Measurements from ENCODE around the gene METTL14.

The METTL14 gene

DNA sequence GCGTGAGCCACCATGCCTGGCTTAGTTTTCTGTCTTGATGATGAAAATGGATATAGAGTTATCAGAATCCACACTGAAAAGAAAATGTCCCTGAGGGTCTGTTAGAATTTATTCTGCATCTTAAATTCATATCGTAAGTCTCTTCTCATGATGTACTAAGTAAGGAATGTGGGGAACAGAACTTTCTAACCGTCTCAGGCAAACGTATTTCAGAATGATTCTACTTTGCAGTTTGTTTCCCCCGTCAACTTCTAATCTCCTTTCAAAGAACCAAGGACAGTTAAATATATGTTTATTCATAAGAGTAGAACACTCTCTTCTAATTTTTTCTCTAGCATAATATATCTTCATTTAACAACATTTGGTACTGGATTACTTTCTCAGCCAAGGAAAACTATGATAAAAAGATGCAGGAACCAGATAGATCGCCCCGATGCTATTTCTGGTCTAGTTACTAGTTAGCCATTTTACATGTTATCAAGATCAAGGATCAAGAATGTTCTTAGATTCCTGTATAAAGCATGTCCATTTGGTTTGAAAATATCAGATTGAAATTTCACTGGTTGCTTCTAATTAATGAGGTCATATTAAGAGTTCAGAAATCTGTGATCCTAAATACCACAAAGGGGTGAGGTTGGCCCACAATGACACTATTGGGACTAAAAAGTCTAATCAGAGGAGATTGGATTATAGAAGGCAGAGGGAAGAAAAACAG lies 49.5 kb downstream of the METTL14 start:
- no peak for ATAC-seq

DNA sequence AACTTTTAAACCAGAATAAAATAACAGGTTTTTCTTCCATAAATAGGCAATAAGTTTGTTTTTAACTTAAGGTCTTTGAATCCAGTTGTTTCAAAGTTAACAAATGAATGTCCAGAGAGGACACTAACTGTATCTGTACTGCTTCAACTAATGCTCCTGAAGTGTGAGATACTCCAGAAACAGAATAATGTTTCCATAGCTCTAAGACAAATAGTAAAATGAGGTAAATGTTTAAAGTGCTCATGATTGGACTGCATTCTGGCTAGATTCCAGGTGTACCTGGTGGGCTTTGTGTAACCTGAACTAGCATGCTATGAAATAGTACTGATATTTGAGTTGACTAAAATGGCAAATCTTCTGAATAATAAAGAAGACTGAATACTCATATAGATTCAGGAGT lies 51.7 kb downstream of the METTL14 start:
- ATAC-seq: no peak

DNA sequence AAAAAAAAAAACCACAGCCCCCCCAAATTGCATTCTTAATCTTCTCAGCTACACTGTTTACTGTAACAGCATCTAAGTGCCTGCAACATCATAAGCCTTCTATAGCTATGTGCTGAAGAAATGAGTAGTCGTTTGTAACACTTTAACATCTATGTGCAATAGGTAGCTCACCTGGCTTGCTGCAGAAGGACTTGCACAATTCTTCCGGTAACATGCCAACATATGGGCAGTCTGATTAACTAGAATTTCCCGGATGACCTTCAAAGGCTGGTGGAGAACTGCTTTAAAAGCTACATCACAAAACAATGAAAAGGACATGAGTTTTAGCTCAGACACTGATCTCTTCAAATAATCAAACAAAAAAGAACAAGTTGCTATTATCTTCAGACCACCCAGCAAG lies 52.9 kb downstream of the METTL14 start:
- no peak for ATAC-seq

DNA sequence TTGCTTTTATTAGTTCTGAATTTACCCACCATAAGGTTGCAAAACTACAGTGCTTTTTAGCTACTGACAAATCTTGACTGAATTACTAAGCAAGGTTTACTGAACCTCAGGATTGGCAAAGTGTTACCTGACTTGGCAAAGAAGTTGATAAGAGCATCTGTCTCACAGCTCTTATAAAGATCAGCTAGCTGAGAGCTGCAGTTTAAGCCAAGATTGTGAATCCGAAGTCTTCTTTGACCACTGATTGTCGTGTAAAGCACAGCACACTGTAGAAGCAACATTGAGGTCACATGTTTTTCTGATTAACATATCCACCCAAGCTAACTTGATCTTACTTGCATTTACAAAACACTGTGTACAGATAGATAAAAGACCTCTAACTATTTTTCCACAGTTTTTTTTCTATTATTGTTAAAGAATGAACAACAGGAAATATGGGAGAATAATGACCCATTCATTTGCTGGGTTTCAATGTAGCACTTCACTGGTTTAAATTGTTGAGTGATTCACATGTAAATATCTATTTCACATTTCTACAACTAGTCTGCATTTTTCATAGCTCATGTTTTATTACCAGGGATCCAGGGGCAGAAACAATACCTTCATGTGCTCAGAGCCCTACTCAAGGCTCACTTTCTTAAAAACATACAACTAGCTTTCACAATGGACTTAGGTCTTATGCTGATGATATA lies 54.0 kb downstream of the METTL14 start:
- no peak for ATAC-seq

DNA sequence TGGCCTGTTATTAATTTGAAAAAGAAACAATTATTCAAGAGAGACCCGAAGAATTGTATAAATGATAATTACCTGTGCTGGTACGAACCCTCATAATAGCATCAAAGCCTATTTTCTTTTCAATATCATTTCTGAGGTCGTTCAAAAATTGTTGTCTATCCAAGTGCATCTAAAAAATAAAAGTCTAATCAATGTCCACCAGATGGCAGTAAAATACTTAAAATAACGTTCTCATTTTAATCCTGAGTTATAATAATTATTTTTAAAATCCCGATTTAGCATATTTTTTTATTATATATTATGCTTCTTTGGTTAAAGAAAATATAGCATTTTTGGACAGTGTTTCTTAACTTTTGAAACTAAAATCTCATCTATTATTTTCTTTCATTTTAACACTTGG lies 55.7 kb downstream of the METTL14 start:
- no peak for ATAC-seq

DNA sequence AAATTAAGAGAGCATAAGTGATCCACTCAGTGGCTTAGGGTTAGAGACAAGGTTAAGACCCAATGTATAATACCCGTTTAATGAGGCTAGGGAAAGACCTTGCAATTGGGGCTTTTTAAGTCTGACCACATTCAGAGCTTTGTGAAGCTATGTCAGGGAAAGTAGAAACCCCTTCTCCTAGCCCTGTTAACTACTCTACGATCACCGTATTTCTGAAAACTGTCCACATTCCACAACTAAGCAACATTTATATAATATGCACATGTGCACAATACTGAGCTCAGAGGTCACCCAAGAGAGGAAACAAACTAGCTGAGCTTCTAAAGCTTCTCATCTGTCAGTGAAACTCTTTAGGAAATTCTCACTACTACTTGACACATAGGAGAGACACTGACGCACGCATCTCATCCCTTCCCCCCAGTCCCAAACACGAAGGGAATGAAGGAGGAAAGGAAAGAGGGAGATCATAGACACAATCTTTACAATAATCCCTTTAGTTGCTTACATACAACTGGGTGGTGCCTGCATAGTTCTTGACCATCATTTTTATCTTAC lies 56.2 kb downstream of the METTL14 start:
- ATAC-seq: no peak

DNA sequence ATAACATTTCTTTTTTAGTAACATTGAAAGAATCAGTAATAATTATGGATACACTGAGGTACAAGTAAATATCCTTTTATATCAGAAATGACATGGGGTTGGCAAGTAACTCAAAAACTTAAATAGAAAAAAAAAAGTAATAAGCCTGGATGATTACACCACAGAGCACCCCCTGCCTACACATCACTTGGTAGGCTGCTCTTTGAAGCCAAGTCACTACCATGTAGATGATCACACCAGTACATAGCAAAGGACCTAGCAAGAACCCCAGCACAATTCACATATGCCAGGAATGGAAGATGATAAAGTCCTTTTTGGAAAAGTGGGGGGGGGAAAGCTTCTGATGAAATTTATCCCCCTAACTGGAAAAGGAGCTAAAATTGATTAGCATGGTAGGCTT lies 56.9 kb downstream of the METTL14 start:
- no peak for ATAC-seq

DNA sequence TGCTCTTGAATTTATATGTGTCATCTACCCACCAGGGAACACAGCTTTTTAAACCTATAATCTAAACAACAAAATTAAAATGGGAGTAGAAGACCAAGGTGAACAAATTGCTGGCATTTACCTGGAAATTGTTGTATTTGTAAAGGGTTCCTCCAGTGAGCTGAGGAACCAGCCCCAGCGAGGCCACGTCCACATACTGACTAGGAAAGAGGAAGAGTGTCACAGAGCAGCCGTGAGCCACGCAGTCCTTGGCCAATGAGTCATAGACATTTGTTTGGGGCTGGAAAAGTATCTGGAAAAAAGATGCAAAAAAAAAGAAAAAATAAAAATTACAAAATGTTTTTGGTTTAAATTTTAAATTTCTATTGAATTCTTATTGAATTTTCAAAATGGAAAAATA lies 58.7 kb downstream of the METTL14 start:
- ATAC-seq: no peak

DNA sequence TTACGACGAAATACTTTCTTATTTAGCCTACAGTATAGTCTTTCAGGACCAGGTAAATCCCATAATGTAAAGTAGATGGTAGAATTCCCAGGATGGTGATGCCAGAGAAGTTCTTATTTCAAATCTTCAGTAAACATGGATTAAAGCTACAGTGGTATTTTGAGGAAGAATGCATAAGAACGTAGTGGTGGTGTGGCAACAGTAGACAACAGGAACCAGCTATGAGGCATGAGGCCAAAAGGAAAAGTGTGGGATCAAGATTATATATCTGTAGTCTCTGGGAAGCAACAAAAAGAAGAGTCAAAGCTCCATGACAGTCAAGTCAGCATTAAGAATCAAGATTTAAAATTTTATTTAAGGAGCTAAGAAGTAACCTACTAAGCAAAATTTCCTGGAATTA lies 60.2 kb downstream of the METTL14 start:
- ATAC-seq: no peak

DNA sequence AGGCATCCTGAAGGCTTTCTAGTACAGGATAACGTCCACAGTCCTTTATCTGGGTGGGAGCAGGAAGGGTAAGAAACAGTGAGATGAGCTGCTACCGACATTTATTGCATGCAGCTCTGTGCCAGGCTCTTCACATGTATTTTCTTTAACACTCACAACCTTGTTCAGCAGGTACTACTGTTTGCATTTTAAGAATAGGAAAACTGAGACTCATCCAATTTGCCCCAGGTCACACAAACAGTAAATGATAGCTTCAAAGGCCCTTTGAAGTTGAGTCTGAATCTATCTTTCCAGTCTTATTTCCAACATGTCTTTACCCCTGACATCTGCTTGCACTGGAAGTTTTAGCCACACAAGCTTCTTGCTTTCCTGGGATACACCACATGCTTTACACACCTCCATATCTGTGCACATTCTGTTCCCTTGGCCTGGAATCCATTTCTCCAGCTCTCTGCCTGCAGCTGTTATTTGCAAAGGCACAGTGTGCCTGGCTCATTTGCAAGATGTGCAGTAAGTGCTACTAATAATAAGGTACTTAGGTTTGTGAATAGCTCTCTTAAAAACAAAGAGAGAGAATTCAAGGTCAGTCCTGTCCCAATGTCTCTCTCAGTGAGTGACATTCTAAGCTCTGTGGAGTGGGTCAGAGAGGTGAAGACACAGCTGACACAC lies 61.2 kb downstream of the METTL14 start:
- ATAC-seq: no peak

DNA sequence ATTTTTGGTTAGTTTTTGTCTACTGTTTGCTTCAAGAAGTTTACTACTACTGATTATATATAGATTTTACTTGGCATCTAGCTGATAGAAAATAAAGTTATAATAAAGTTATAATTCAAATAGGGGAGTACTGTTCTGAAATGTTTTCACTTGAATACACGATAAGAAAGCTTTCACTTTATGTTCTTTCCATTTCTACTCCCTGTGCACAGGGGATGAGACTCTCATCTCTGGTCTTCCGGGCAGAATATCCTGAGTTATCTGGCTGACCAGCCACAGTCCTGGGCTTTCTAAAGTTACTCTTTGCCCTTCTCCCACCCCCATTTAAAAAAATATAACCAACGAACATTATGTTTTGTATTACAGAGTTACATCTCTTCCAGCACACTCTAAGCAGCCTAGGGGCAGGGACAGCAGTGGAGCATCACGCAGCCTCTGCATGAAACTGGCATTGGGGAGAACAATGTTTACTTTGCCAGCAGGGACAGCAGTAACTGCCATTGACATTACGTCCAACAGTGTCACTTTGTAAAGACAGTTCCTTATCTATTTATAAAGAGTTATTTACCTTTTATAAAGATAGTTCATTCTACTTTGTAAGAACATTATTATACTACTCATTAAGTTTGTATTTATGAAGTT lies 64.3 kb downstream of the METTL14 start:
- no peak for ATAC-seq

DNA sequence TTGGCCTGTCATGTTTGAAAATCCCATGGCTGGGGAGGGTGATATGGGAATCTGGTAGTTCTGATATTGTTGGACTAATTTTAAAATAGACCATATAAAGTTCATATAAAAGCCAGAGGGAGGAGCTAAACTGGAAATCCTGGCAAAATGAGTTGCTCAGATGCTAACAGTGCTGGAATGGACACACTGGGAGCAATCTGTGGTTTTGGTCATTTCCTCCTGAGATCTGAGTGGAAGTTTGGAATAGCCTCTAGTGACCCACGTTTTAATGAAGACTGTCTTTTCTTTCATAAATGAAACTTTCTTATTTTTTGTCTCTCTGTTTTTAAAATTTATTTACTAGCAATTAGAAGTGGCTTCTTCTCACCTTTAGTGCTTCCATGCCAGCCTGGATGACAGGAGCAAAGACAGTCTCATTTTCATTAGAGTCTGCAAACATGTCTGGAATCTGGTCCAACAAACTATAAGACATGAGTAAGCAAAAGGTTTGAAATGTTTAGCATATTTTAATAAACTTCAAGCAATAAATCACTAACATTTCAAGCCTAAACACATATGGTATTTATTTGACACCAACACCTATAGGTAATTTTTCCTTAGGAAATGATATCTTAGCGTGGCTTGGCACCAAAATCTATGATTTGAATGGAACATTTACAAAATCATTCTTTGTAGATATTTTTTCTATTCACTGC lies 66.6 kb downstream of the METTL14 start:
- ATAC-seq: no peak

DNA sequence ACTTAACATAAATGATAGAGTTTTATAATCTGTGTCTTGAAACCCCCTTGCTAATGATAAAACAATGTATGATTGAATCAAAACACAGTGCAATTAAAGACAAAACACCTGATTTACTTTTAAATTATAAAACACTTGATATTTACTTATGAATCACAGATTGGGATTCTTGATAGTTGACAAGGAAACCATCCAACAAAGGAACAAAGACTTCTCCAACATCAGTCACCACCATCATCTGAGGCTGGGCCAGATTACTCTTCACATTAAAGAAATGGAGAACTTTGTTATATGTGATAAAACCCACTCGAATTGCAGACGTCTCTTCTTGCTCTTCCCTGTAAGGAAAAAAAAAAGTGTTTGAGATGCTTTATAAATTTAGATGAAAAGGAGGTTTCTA lies 67.4 kb downstream of the METTL14 start:
- no peak for ATAC-seq

DNA sequence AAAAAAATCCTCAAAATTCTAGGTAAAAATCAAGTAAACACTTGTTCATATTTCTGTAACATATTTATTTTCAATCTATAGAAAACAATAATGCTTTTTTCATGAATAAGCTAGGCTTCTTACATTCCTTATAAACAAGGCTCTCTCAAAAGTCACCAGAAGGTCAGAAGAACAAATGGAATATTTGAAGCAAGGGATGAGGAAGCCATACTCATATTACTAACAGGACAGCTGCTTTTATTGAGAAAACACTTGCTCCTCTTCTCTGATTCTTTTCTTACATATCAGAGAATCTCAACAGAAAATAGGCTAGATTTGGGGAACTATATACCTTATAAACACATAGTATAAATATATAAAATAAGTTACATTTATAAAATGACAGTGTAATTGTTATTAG lies 67.9 kb downstream of the METTL14 start:
- ATAC-seq: no peak

DNA sequence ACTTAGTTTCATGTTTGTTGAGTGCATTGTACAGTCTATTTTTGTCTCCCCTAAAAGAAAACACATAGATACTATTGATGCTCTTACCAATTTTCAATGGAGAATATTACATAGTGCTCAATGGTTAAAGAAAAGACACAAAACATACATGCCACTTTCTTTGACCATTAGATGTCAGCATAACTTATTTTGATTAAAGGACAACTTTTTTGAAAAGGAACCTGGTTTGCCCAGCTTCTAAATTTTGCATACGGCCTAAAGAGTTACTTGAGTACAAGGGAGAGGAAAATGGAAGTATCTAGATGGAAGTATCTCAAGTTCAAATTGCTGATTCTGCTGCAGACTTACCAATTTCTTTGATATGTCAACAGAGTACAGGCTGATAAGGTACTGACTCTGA lies 68.5 kb downstream of the METTL14 start:
- ATAC-seq: no peak

DNA sequence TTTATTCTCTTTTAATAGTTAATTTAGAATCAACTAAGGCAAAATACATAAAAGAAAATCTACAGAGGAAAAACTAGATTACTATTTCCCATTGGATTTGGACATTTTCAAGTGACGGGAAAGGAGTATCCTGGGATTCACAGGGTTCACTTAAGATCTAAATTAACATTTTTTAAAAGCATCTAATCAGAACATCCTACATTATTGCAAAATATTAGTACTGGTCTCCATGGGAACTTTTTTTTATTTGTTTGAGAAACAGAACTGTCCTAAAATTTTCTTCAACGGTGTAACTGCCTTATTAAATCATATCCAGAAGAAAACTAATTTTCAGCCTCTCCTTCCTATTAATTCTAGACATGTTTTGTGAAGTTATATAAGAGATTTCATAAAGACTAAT lies 69.7 kb downstream of the METTL14 start:
- ATAC-seq: no peak

DNA sequence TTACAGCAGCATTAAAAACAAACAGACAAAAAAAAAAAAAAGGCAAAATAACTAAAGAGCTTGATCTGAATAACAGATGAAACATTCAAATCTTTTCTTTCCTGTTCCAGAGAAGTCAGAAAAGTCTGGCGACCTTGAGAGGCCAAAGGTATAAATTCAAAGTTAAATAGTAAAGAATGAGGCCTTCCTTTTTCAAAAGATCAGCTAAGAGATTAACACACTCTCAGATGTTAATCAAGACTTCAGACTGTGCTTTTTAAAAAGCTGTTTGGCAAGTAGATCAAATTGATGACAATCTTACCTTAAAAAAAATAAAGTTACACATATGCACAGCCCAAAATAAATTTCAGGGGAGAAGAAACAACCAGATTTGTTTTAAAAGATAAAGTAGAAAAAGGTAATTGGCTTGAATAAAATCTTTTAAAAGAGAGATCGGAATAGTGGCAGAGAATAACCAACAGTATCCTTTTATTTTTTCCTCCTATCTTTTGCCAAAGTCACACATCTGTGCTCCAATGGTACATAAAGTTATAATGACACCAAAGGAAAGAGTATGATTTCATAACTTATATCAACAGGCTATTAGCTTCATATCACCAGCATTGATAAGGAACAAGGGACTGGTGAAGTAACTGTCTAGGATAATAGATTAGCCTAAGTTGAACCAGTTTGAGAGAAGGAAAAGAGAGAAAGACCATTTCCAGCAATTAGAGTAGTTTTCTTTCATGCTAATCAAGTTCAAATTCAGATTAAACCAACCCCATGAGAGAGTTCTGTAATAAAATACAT lies 70.4 kb downstream of the METTL14 start:
- ATAC-seq: no peak

DNA sequence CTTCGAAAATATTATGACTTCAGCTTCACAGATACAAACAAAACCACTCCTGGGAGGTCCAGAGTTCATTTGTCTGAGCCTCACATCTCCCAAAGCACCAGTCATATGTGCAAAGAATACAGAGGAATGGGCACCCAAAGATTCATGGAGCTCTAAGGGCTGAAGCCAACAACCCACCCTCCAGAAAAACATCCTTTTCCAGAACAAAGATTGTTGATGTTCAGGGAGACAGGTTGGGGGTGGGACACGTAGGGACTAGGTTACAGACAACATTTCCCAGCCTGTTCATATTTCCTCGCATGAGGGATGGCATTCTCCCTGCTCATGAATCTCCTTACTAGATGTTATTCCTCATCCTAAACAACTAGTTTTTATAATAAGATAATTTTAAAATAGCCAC lies 71.2 kb downstream of the METTL14 start:
- ATAC-seq: no peak

DNA sequence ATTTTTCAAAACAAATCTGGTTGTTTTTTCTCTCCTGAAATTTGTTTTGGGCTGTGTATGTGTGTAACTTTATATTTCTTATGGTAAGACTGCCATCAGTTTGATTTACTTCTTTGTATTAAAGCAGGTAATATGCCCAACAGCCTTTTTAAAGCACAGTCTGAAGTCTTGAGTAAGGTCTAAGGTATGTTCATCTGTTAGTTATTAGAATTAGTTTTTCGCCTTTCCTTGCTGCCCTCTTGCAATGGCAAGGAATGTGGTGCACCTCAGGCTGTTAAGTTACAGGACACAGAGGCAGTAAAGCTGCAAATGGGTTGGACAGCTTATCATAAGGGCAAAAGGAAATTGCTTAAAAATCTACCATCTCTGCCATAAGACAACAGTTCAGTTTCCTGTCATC lies 71.8 kb downstream of the METTL14 start:
- no peak for ATAC-seq

DNA sequence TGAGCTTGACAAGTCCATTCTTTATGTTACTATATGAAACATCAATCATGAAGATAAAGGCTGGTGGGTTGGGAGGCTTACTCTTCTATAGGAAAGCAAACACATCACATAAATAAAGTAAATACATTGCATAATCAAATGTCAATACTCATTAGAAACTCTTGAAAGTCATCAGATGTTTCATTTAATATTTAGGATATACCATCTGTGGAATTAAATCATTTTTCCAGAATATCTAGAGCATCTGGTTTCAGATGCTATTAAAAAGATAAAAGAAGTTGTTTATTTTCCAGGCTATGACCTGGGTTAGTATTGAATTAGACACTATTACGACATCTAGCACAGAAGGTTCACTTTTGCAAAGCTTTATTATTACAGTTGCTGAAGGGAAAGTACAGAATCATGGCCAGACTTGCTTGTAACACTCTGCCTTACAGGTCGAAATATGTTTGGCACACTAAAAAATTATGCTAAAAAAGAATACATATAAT lies 72.6 kb downstream of the METTL14 start:
- no peak for ATAC-seq

DNA sequence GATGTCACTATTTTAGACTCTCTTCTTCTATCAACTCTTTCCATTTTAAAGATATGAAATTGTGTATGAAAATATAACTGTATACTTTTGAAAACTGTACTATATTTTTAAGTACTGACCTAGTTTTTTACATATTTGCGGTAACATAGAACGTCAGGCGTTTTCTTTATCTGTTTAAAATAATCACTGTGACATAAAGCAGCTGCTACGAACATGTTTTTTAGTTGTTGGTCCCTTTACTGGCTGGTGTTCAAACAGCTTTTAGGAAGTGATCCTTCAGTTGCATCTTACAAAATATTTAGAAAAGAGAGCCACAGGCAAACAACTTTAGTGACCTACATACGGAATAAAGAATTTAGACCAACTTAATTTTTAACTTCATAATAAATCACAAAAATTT lies 73.1 kb downstream of the METTL14 start:
- no peak for ATAC-seq

DNA sequence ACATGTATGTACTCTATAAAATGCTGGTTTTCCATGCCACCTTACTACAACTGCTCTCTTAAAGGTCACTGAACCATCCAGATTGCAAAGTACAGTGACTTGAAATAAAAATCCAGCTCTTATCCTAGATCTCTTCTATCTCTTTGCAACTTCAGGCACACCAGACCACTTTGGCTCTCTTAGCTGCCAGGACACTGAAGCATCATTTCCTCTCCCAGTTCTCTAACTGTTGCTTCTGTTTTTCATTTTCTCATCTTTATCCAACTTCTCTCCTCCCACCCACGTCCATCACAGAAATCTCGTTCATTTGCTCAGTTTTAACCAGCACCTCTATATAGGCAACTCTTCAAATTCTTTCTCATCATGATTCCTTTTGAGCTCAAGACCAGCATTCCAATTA lies 74.3 kb downstream of the METTL14 start:
- no peak for ATAC-seq

Measured in activated CD4-positive, CD25-positive, alpha-beta regulatory T cell treated with anti-CD3 and anti-CD28 coated beads, Interleukin-2, amount 50 U/mL, for 24 hours (primary cell).